Prostate gland (tissue), 2 donors: Measurements from ENCODE around the gene TBC1D8B.

Experiments used
- POLR2A ChIP-seq: fragments of 450-650 bp; IDR thresholded peaks from one replicate; pipeline ENCODE4 v1.6.1; 2016; ENCODE audit warnings: antibody characterized with exemption, mild to moderate bottlenecking
- POLR2AphosphoS5 ChIP-seq: sonication (generic); formaldehyde crosslinking; IDR thresholded peaks from one replicate; pipeline ENCODE4 v1.6.1; 2017; ENCODE audit warnings: antibody characterized with exemption
- TF ChIP-seq, protein P1 (sequence below), 4 experiments: fragments of 200-600 bp in 2 of 4; fragments of 450-650 bp in 2 of 4; sonication (generic) in 2 of 4; IDR thresholded peaks; 1 replicate in 3 of 4; 2 replicates in 1 of 4; pipeline ENCODE4 v1.5.1; 2016 to 2019; ENCODE audit warnings: antibody characterized with exemption in 4 of 4, mild to moderate bottlenecking in 2 of 4, moderate library complexity in 2 of 4

- TF ChIP-seq, protein P1, sequence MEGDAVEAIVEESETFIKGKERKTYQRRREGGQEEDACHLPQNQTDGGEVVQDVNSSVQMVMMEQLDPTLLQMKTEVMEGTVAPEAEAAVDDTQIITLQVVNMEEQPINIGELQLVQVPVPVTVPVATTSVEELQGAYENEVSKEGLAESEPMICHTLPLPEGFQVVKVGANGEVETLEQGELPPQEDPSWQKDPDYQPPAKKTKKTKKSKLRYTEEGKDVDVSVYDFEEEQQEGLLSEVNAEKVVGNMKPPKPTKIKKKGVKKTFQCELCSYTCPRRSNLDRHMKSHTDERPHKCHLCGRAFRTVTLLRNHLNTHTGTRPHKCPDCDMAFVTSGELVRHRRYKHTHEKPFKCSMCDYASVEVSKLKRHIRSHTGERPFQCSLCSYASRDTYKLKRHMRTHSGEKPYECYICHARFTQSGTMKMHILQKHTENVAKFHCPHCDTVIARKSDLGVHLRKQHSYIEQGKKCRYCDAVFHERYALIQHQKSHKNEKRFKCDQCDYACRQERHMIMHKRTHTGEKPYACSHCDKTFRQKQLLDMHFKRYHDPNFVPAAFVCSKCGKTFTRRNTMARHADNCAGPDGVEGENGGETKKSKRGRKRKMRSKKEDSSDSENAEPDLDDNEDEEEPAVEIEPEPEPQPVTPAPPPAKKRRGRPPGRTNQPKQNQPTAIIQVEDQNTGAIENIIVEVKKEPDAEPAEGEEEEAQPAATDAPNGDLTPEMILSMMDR (IDR thresholded peaks at IDR 0.05), result no peak
- TF ChIP-seq POLR2AphosphoS5, result no peak
- TF ChIP-seq POLR2A, result no peak
These were observed 89.4 kb downstream of the TBC1D8B start for GRCh38 chrX:106891762-106892460.
